Fibroblast of skin of left quadriceps (primary cell): Measurements from ENCODE around the gene IQCH.
A peak's percentile ranks its signal among the peaks of the same experiment; 100 is the strongest.

Experiments
- DNase-seq, 2 experiments: peaks; one replicate each; pipeline ENCODE4 v3.0.0-alpha.2; 2013; ENCODE audit warnings: low read depth in 2 of 2

Gene IQCH

DNA sequence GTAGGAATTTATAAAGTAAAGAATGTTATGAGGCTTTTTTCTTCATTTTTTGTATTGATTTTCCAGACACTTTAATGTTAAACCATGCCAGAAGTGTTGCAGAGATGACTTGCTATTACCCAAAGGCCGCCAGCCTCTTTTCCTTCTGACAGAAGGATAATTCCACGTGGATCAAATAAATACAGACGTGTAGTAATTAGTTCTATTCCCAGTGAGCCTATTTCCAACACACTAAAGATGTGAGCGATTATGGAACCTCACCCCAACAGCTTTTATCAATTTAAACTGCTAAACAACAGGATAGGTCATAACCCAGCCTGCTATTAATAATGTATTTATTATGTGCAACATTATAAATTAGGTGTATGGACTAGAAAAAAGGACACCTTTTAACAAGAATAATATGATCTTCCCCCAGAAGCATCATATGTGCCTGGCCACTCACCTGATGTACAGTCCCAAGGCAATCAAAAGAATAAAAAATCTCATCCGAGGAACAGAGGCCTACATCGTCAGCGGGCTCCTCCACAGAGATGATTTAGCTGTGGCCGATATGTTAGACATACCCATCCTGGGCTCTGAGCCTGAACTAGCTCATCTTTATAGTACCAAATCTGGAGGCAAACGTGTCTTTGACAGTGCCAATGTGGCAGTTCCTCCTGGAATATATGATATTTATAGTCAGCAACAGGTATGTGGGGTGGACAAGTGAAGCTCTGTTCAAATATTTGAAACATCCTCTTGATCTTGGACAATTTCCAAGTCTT is 140.5 kb downstream of the IQCH start:
- no peak for DNase-seq

DNA sequence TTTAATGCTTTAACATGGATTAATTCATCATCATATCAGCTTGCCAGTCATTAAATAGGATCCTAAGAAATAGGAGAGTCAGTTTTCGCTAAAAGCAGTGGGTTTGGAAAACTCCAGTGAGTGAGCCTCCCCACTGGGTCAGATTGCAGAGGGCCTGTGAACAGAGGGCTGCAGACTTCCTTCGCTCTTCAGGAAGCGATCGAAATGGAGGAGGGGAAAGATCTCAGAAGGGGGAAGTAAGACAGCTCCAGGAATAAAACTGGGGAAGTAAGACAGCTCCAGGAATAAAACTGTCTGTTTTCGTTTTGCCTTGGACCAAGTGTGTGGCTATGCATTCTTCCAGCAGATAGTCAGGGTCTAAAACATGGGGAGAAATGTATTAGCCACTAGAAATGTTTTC is 141.5 kb downstream of the IQCH start:
- DNase-seq, result no peak

DNA sequence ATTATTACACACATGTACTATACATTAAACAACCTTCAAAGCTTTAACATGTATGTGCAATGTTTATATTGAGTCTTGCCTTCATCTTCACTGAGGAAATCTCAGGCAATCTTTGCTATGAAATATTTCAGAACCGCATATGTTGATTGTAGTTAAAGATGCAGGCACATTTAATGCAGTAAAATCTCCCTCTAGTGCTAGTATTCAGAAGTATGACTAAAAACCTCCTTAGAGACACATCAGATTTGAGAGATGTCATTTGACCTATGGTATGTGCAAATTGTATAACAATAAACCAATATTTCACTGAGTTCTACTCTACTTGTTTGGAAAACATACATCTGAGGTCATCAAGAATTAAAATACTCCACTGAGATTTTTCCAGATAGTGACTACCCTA is 142.6 kb downstream of the IQCH start:
- no peak for DNase-seq

DNA sequence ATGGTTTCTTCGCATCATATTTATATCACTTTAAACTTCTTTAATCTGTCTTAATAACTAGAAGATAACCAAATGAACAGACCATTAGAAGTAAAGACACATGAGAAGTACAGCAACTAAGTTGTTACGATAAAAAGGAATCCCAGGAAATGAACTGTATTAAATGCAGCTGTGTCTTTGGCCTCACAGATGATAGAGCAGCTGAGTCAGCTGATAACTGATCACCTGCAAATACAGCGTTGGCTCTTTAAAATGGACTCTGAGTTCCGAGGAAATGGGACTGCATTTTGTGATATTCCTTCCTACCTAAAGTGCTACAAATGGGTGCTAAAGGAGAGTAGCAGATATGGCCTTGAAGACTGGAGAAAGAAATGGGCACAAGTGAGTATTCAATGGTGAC is 145.3 kb downstream of the IQCH start:
- DNase-seq, result no peak

DNA sequence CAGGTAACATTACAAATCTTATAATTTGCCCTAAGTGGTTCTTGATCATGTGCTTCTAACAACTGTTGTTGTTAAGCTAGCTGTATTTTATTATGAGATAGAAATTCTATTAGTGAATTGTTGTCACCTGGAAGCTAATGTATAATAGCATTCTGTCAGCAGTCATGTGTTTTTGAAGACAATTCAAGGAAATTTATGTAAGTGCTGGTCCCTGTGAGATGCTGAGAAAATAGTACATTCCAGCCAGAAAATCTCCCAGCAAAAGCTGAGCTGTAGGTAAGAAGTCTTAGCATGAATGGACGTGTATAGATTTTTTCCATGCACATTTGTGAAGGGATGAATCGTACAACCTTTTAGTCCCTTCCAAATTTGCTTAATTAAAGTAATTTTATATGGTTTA is 146.3 kb downstream of the IQCH start:
- DNase-seq, result no peak

DNA sequence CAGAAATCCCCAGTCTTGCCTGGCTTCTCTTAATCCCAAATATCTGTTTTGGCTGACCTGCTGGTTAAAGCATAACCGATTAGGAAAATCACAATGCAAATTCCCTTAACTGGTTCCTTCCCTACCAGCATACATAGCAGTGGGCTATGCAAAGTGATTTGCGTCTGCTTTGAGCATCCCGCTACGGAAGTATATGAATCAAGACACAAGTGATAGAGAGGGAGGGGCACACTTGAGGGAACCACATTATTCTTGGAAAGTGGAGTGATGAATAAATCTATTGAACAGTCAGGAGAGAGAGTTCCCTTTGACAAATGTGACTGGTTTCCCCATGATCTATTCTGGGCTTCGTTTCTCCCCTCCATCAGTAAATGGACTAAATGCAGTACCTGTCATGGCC is 146.8 kb downstream of the IQCH start:
- DNase-seq, result no peak

DNA sequence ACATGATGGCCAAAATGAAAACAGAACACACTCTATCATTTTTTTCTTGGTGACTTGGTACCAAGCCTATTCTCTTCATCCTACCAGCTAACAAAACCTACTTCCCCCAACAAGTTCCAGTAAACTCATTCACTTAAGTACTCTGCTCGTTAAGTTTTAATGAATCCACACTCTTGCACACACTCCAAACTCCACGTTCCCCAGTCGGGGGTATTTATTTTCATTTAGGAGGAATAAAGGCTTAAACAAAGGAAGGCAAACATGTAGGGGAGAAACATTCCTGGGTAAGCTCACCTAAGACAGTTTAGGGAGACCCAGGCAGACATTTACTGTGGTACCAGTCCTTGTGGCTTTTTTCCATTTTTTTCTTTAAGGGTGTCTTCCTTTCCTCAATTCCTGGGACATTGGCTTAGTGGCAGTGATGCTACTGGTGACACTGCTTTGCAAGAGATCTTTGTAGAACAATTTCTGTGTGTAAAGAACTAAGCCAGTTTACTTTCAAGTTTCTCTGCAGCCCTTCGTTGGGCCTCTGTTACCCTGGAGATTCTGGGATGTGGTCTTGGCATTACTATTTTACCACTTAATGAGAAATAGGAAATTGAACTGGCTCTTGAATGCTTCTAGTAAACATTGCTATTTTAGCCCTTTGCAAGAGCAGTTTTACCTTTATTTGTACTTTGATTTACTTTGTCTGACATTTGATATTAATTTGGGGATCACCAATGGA is 149.0 kb downstream of the IQCH start:
- DNase-seq, result no peak

DNA sequence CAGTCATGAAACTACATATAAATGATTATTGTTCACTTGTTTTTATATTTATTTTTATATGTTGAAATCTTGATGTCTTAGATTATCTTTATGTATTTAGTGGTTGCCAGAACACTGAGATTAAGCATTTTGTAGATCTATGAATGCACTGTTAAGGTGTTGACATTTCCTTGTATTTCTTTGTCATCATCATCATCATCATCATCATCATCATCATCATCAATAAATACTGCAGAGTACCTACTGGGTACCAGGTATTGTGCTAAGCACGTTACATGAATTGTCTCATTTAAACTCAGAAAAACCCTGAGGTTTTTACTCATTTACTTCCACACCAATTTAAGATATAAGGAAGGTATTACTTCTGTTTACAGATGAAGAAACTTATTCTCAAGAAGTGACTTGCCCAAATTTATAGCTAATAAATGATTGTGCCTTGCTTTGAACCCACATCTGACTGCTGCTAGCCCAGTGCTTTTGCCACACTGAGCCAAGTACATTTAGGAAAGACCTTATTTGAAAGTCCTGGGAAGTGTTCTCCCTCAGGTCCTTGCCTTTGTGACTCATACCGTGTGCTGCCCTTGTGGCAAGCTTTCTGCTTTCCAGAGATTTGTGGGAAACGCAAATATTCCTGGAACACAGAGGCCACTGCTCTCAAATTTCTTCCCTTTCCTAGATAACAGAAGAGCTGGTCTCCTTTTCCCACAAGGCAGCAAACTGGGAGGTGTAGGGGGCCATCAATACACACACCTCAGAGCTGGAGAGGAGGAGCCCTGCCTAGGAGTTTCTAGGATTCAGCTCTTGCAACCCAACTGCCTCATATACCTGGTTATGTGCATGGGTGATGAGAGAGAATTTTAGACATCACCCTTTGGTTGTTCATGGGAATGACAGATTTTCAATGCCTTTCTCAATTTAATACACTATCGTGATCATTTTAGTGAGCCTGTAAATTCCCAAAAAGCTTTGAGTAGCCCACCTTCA is 150.9 kb downstream of the IQCH start:
- DNase-seq, result peak; percentile 34 to 36

DNA sequence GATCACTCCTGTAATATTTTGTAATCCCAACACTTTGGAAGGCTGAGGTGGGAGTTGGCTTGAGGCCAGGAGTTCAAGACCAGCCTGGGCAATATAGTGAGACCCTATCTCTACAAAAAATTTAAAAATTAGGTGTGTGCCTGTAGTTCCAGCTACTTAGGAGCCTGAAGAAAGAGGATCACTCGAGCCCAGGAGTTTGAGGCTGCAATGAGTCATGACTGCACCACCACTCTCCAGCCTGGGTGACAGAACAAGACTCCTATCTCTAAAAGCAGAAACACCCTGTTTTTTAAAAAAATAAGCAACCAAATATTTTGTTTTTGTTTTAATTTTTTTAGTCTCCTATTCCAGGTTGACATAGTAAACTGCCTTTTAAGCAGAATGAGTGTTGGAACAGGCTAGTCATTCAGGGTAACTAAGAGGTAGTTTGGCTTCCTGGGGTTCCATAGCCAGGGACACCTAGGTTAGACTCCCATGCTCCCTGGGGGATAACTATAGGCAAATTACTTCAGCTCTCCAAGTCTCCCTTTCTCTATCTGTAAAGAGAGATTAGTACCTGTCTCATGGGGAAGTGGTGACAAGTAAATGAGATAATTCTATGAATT is 151.8 kb downstream of the IQCH start:
- no peak for DNase-seq

DNA sequence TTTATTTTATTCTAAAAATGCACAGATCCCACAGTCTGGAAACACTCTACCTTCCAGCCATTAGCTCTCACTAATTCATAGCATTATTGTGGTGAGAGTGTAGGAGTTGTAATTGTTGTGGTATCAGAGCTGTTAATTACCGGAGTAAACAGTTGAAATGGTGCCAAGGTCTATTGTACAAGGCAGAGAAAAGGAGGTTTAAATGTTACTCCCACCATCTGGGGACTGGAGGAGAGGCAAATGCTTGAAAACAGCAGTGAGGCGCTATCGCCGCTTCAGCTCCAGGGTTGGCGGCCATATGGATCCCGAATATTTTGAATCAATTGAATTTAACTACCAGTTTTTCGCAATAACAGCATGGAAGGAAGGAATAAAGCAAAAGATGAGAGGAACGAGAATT is 153.2 kb downstream of the IQCH start:
- no peak for DNase-seq

DNA sequence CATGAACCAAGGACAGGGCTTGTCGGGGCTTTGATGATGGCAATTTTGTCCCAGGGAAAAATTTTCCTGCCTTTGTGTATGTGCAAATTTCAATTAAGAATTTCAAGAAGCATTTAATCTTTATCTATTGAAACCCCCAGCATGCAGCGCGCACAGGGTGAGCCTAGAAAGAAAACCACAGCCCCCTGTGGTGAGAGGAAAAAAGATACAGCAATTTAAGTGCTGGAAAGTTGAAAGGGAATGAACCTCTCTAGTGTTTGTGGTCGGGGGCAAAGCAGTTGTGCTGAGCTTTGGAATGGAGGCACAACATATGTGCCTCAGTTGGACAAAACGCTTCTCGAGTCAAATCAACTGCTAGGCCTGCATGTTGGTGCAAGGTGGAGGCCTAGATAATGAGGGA is 154.6 kb downstream of the IQCH start:
- DNase-seq, result no peak

DNA sequence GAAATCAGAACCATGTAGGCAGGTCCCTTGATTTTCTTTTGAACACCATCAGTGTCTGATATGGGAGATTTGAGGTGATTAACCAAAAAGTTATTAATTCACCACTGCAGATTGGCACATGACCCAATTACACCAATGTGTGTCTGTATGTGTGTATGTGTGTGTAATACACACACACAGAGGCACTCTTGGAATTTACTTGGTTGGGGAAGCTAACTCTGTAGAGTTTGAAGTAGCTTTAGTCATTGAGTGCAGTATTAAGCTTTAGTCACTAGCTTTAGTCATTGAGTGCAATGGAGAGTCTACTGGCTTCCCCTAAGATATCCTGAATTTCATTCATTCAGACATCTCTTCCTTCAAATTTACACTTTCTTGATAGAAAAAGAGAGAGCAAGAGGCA is 156.9 kb downstream of the IQCH start:
- DNase-seq, result no peak

DNA sequence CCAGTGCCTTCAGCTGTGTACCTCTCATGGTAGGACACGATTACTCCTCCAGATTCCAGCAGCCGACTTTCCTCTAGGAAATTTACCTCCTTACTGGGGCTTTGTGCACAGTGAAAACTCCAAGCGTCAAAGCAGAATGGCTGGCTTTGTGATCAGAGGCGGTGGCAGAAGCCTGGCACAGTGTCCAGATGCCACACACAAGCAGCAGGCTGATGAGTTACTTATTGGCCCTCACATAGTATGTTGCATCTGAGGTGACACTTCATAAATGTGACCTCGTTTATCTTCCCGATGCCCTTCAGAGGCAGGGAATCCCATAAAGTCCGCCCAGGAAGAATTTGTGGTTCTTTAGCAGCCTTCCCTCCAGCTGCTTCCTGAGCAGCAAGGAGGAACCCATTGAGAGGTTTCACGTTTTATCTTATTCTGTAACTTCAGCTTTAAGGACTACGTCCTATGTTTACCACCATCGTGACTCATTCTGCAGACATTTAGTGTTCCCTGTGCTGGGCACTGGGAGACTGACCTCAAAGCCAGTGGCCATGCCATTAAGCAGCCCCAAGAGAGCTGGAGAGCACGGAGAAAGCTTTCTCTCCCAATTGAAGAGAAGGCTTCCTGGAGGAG is 159.3 kb downstream of the IQCH start:
- no peak for DNase-seq

DNA sequence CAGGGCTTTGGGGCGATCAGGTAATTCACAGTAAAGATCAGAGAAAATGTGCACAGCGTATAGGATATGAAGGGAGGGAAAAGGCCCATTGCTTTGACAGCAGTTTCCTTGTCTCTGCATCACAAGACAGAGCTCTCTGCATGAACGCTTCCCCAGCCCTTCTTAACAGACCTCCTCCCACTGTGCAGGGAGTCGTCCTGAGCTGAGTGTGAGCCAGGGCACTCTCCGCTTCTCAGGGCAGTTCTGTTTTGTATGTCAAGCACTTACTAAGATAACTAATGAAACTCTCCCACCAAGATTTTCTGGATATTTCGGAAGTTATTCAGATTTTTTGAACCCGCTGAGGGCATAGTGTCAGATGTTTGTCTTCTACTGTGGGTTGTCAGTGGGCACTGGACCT is 160.6 kb downstream of the IQCH start:
- DNase-seq, result no peak

DNA sequence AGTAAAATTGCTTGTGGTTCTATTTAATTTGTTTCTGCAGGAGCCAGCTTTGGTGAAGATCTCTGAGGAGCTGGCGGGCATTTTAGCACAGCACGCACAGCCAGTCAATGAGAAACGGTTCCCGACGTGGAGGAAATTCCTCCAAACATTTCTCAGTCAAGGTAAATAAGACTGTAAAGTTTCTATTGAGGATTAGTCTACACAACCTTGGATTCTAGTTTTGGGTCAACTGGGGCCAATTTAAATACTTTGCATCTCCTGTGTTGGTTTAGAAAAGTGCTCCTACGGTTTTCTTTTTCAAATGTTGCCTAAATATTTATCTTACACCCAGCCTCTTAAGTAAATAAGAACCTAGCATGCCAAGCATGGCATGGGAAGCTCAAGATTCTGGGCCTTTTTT is 162.3 kb downstream of the IQCH start:
- no peak for DNase-seq

DNA sequence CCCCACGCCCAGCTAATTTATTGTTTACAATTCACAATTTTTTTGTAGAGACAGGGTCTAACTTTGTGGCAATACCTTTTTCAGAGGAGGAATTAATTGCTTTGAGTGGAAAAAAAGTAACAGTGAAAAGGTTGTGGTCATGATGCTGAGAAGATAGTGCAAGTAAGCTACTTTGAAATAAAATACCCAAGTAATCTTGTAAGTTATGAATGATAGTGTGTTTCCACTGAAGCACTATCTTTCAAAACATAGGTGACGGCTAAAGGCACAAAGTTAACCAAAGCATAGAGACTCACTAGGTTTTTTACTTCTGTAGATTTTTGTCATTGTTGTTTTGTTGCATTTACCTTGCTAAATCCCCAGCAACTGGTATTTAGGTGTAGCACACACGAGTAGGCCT is 165.1 kb downstream of the IQCH start:
- no peak for DNase-seq

DNA sequence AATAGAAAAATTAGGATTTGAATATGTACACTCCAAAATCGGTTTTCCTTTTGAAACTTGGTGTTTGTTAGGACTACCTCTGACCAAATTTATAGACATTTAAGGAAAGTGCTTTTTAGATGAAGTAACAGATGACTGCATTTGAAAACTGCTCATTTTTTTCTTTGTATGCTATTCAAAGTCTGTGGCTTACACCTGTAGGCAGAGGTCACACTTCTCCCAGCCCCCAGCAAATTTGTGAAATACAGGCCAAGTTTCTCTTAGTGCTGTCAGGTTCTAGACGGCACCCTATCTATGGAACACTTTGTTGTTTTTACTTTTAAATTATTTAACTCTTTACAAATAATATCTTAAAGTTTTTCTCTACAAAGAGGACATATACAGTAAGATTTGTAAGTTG is 165.6 kb downstream of the IQCH start:
- no peak for DNase-seq

DNA sequence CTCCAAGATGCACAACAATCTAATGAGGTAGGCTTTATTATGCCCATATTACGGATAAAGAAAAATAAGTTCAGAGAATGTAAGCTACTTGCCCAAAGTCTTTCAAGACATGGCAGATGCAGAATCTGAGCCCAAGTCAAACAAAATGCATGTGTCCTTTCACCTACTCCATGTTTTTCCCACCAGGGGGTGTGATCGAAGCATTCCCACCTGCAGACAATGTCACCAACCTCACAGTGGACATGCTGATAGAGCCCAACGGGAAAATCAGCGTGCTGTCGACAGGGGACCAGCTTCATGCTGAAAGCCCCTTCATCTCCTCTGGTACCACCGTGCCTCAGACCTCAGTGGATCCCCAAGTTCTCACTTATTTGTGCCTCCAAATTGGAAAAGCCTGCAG is 166.5 kb downstream of the IQCH start:
- DNase-seq, result no peak

DNA sequence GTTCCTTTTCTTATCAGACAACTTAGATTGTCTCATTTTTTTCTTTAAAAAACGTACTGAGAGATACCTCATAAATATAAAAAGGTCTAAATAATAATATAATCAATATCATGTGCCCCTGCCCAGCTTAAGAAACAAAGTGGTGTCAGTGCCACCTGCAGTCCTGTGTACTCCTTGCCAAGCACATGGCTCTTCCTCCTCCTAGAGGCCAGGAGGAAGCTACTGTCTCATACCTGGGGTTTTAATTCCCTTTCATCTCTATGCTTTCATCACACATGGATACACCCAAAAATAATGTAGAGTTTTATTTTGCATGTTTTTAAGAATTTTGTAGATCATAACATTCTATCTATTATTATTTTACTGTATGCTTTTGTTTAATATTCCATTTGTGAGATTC is 167.7 kb downstream of the IQCH start:
- DNase-seq, result no peak

DNA sequence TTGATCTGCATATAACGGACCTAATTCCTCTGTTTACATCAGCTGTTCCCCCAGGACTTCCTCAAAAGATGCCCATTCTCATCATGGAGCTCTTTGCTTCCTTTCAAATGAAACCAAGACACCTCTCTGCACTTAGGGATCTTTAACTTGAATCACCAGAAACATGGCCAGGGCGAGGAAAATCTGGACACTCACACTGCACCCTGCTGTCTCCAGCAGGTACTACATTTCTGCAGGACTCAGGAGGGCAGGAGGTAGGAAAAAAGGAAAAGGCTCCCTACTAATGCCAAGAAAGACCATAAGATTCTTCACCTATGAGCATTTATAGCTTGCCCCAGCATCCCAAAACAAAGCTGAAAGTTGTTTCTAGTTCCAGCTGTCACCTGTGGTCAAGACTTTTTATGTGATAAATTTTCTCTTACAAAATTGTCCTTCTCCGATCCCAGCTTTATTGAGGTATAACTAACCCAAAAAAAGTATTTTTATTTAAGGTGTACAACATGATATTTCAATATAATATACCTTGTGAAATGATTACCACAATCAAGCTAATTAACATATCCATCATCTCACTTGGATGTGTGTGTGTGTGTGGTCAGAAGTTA is 179.0 kb downstream of the IQCH start:
- DNase-seq, result peak in 1 of 2 experiments; percentile 26
